GM12878 (cell line): ENCODE measurements around the gene LPCAT3.

Source experiments
- FOS ChIP-seq: IDR thresholded peaks from 3 replicates; pipeline ENCODE4 v1.6.1; 2011; ENCODE audit warnings: borderline replicate concordance; ENCODE audit not compliant: insufficient read length; ENCODE audit errors: extremely low read depth
- HDAC6 ChIP-seq: fragments of 200-600 bp; sonication (generic); IDR thresholded peaks from one replicate; pipeline ENCODE4 v1.8.0; 2017; ENCODE audit warnings: antibody characterized with exemption; ENCODE audit not compliant: unreplicated experiment
- MEF2A ChIP-seq: IDR thresholded peaks from 2 replicates; pipeline ENCODE4 v1.6.1; 2011; ENCODE audit warnings: low read depth, mild to moderate bottlenecking, low read length, moderate library complexity; ENCODE audit not compliant: insufficient read depth
- POLR2AphosphoS5 ChIP-seq: IDR thresholded peaks from 2 replicates; pipeline ENCODE4 v1.6.1; 2011; ENCODE audit warnings: mild to moderate bottlenecking, low read length, inconsistent platforms
- RAD21 ChIP-seq: IDR thresholded peaks from 2 replicates; pipeline ENCODE4 v1.6.1; 2011; ENCODE audit warnings: mild to moderate bottlenecking, low read depth, low read length, moderate library complexity; ENCODE audit not compliant: insufficient read depth
- RCOR1 ChIP-seq: conservative IDR thresholded peaks from 2 replicates; pipeline ENCODE4 v1.6.1; 2012; ENCODE audit warnings: low read depth, low read length, improper control_type of control experiment
- USF2 ChIP-seq: IDR thresholded peaks from 2 replicates; pipeline ENCODE4 v1.6.1; 2011; ENCODE audit warnings: low read depth, low read length, improper control_type of control experiment, borderline replicate concordance
- ZNF274 ChIP-seq: IDR thresholded peaks from one replicate; pipeline ENCODE4 v1.8.0; 2011; ENCODE audit not compliant: insufficient read length, insufficient read depth
- TF ChIP-seq, protein P1 (sequence below): IDR thresholded peaks from 2 replicates; pipeline ENCODE4 v1.6.1; 2012; ENCODE audit warnings: low read depth, low read length, improper control_type of control experiment
- TF ChIP-seq, protein P2 (sequence below): IDR thresholded peaks from 2 replicates; pipeline ENCODE4 v1.6.1; 2012; ENCODE audit warnings: mild to moderate bottlenecking, low read depth, low read length
- TF ChIP-seq, protein P3 (sequence below), 3 experiments: IDR thresholded peaks in 2 of 3; conservative IDR thresholded peaks in 1 of 3; 2 replicates each; pipeline ENCODE4 v1.5.1; 2011; ENCODE audit warnings: low read depth in 3 of 3, low read length in 3 of 3, mild to moderate bottlenecking in 3 of 3, control low read depth in 2 of 3, moderate library complexity in 2 of 3, inconsistent platforms in 1 of 3, mixed read lengths in 1 of 3; ENCODE audit not compliant: control insufficient read depth in 2 of 3, insufficient read depth in 1 of 3; ENCODE audit errors: extremely low read depth in 1 of 3
- TF ChIP-seq, protein P4 (sequence below): IDR thresholded peaks from 2 replicates; pipeline ENCODE4 v1.6.1; 2011; ENCODE audit warnings: mild to moderate bottlenecking, low read depth, low read length, moderate library complexity; ENCODE audit not compliant: insufficient replicate concordance

DNA sequence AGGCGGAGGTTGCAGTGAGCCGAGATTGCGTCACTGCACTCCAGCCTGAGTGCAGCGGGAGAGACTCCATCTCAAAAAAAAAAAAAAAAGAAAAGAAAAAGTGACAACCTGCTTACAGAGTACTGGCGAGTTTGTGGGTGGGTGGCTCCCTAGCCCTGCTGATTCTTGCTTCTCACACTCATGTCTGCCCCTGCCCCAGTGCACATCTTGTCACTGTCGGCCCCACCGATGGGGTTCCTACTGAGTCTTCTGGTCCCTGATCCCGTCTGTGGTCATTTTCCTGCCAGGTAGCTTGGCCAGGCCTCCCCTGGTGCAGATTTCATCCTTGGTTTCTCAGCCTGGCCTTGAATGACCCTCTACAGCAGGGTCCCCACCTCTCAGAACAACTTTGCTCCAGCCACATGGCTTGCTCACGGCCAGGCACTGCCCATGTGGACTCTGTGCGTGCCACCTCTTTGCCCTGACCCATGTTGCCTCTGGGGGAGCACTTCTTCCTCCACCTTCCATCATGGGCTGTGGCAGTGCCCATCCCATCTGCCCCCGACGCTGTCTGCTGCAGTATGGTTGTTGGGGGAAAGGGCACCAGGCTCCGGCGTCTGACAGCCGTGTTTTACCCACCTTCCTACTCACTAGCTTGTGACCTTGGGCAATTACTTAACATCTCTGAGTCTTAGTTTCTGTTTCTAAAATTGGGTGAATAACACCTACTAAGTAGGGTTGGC, 69.2 kb downstream of the LPCAT3 start:
- TF ChIP-seq ZNF274 (no peak), HDAC6 (no peak), POLR2AphosphoS5 (no peak), RAD21 (no peak), USF2 (no peak), FOS (no peak), MEF2A (peak; percentile 70), RCOR1 (no peak)
- TF ChIP-seq, protein P1, sequence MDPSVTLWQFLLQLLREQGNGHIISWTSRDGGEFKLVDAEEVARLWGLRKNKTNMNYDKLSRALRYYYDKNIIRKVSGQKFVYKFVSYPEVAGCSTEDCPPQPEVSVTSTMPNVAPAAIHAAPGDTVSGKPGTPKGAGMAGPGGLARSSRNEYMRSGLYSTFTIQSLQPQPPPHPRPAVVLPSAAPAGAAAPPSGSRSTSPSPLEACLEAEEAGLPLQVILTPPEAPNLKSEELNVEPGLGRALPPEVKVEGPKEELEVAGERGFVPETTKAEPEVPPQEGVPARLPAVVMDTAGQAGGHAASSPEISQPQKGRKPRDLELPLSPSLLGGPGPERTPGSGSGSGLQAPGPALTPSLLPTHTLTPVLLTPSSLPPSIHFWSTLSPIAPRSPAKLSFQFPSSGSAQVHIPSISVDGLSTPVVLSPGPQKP: no peak
- TF ChIP-seq, protein P2, sequence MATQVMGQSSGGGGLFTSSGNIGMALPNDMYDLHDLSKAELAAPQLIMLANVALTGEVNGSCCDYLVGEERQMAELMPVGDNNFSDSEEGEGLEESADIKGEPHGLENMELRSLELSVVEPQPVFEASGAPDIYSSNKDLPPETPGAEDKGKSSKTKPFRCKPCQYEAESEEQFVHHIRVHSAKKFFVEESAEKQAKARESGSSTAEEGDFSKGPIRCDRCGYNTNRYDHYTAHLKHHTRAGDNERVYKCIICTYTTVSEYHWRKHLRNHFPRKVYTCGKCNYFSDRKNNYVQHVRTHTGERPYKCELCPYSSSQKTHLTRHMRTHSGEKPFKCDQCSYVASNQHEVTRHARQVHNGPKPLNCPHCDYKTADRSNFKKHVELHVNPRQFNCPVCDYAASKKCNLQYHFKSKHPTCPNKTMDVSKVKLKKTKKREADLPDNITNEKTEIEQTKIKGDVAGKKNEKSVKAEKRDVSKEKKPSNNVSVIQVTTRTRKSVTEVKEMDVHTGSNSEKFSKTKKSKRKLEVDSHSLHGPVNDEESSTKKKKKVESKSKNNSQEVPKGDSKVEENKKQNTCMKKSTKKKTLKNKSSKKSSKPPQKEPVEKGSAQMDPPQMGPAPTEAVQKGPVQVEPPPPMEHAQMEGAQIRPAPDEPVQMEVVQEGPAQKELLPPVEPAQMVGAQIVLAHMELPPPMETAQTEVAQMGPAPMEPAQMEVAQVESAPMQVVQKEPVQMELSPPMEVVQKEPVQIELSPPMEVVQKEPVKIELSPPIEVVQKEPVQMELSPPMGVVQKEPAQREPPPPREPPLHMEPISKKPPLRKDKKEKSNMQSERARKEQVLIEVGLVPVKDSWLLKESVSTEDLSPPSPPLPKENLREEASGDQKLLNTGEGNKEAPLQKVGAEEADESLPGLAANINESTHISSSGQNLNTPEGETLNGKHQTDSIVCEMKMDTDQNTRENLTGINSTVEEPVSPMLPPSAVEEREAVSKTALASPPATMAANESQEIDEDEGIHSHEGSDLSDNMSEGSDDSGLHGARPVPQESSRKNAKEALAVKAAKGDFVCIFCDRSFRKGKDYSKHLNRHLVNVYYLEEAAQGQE: no peak
- TF ChIP-seq, protein P3, sequence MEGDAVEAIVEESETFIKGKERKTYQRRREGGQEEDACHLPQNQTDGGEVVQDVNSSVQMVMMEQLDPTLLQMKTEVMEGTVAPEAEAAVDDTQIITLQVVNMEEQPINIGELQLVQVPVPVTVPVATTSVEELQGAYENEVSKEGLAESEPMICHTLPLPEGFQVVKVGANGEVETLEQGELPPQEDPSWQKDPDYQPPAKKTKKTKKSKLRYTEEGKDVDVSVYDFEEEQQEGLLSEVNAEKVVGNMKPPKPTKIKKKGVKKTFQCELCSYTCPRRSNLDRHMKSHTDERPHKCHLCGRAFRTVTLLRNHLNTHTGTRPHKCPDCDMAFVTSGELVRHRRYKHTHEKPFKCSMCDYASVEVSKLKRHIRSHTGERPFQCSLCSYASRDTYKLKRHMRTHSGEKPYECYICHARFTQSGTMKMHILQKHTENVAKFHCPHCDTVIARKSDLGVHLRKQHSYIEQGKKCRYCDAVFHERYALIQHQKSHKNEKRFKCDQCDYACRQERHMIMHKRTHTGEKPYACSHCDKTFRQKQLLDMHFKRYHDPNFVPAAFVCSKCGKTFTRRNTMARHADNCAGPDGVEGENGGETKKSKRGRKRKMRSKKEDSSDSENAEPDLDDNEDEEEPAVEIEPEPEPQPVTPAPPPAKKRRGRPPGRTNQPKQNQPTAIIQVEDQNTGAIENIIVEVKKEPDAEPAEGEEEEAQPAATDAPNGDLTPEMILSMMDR (IDR thresholded peaks at IDR 0.05 in 2 of 3, conservative IDR thresholded peaks at IDR 0.05 in 1 of 3; ENCODE audit: control insufficient read depth in 2 of 3, extremely low read depth in 1 of 3, insufficient read depth in 1 of 3, low read depth in 3 of 3, low read length in 3 of 3): peak; percentile 20 to 54 (median 21); a peak in 3 of 6 replicates
- TF ChIP-seq, protein P4, sequence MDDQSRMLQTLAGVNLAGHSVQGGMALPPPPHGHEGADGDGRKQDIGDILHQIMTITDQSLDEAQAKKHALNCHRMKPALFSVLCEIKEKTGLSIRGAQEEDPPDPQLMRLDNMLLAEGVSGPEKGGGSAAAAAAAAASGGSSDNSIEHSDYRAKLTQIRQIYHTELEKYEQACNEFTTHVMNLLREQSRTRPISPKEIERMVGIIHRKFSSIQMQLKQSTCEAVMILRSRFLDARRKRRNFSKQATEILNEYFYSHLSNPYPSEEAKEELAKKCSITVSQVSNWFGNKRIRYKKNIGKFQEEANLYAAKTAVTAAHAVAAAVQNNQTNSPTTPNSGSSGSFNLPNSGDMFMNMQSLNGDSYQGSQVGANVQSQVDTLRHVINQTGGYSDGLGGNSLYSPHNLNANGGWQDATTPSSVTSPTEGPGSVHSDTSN: no peak
